DOHH2 (cell line): Measurements from ENCODE around the gene INPP4A.

Source experiments
- CTCF ChIP-seq: fragments of 200-600 bp; sonication (generic); IDR thresholded peaks from one replicate; pipeline ENCODE4 v1.5.1; 2014; ENCODE audit warnings: antibody characterized with exemption, mild to moderate bottlenecking, low read depth, low read length; ENCODE audit not compliant: poor library complexity, severe bottlenecking
- EZH2phosphoT487 ChIP-seq: fragments of 200-600 bp; sonication (generic); IDR thresholded peaks from 2 replicates; pipeline ENCODE4 v1.6.1; 2017; ENCODE audit warnings: borderline replicate concordance, mild to moderate bottlenecking, antibody characterized with exemption, low read length, moderate library complexity, mixed read lengths

GRCh38 chr2:98517636-98518035 lies 73.0 kb downstream of the INPP4A start:
- TF ChIP-seq CTCF: no peak
- no peak for TF ChIP-seq EZH2phosphoT487
